HepG2 (cell line): ENCODE results near the gene TMEM183A. TPM values are rescaled to one million over a fixed set of nuclear protein-coding genes. Genes with fewer than 3 reads are reported as not detected.

Experiments
- ATAC-seq: fragments of 200-7000 bp; cut with Tn5 transposase; 3 replicates; pipeline ENCODE4 v1.9.1; 2020; ENCODE audit warnings: mild to moderate bottlenecking, moderate library complexity
- BruUV-seq: library from RNA; stranded (reverse); fragments of 400-500 nt; replicated peaks from 2 replicates; lab custom pipeline; 2021; lab: Mats Ljungman, UMichigan
- CTCF ChIA-PET: fragments of 300-600 bp; formaldehyde crosslinking; extraction: SDS; loops from one replicate; lab custom pipeline; 2021; ENCODE audit warnings: low total read pairs, inconsistent platforms, low intra/inter-chr PET ratio; lab: Yijun Ruan, JAX
- POLR2A ChIA-PET: fragments of 350-600 bp; sonication (Branson Sonifier 250); formaldehyde crosslinking; loops from one replicate; lab custom pipeline; 2020; ENCODE audit warnings: antibody characterized with exemption, inconsistent platforms; lab: Yijun Ruan, JAX
- DNase-seq: peaks from one replicate; pipeline ENCODE4 v3.0.0-alpha.2; 2015; ENCODE audit warnings: low spot score
- FAIRE-seq: peaks from 3 replicates; lab custom pipeline; 2011; peaks lifted over from hg19 to GRCh38; lab: Jason Lieb, UNC
- H2AFZ ChIP-seq: one replicate; pipeline ENCODE4 v1.6.1; 2011; ENCODE audit warnings: low read length, inconsistent platforms
- H3K27ac ChIP-seq: fragments of 300-600 bp; 3 replicates; pipeline ENCODE4 v1.8.0; 2011; ENCODE audit warnings: mixed run types, mild to moderate bottlenecking, mixed read lengths, low read length, inconsistent platforms; ENCODE audit not compliant: insufficient read depth; ENCODE audit errors: extremely low read length
- H3K27me3 ChIP-seq, 2 experiments: fragments of 200-600 bp in 1 of 2; 2 replicates in 1 of 2; 3 replicates in 1 of 2; pipeline versions ENCODE4 v1.6.0 to v1.8.0; 2011; ENCODE audit warnings: low read length in 2 of 2, mild to moderate bottlenecking in 2 of 2, moderate library complexity in 2 of 2, inconsistent platforms in 1 of 2; ENCODE audit not compliant: insufficient read depth in 2 of 2, control insufficient read depth in 1 of 2
- H3K36me3 ChIP-seq, 2 experiments: fragments of 200-600 bp in 1 of 2; replicated peaks in 1 of 2; 2 replicates in 1 of 2; 3 replicates in 1 of 2; pipeline versions ENCODE4 v1.5.1 to v1.8.0; 2011; ENCODE audit warnings: low read length in 2 of 2, inconsistent platforms in 1 of 2; ENCODE audit not compliant: insufficient read depth in 2 of 2, control insufficient read depth in 1 of 2
- H3K4me1 ChIP-seq: 2 replicates; pipeline ENCODE4 v1.5.1; 2012; ENCODE audit warnings: low read length, inconsistent platforms; ENCODE audit not compliant: insufficient read depth
- H3K4me2 ChIP-seq: 2 replicates; pipeline ENCODE4 v1.6.0; 2011; ENCODE audit warnings: low read depth, low read length, inconsistent platforms
- H3K4me3 ChIP-seq, 3 experiments: fragments of 200-600 bp in 1 of 3; sonication (generic), shearing (Covaris generic) in 1 of 3; replicated peaks in 1 of 3; 2 replicates each; pipeline ENCODE4 v1.5.1; 2011 to 2016; ENCODE audit warnings: low read length in 3 of 3, inconsistent platforms in 2 of 3, low read depth in 2 of 3, mild to moderate bottlenecking in 2 of 3, control low read depth in 1 of 3, mixed read lengths in 1 of 3; ENCODE audit not compliant: insufficient read depth in 1 of 3
- H3K79me2 ChIP-seq: one replicate; pipeline ENCODE4 v1.6.1; 2011; ENCODE audit warnings: low read length, inconsistent platforms; ENCODE audit not compliant: insufficient read depth
- H3K9ac ChIP-seq: 2 replicates; pipeline ENCODE4 v1.6.0; 2011; ENCODE audit warnings: mild to moderate bottlenecking, low read depth, low read length, inconsistent platforms; ENCODE audit not compliant: insufficient read depth
- H3K9me3 ChIP-seq: 2 replicates; pipeline ENCODE4 v1.5.1; 2012; ENCODE audit warnings: mild to moderate bottlenecking, low read length
- H4K20me1 ChIP-seq: 2 replicates; pipeline ENCODE4 v1.6.0; 2011; ENCODE audit warnings: inconsistent platforms, mild to moderate bottlenecking, low read length, moderate library complexity; ENCODE audit not compliant: insufficient read depth
- GZF1 ChIP-seq: sonication (generic); formaldehyde crosslinking; IDR thresholded peaks from 2 replicates; pipeline ENCODE4 v1.5.1; 2020; ENCODE audit warnings: mild to moderate bottlenecking, missing genetic modification reagents
- MTA1 ChIP-seq: sonication (generic); formaldehyde crosslinking; IDR thresholded peaks from 2 replicates; pipeline ENCODE4 v1.4.0; 2020; ENCODE audit warnings: missing genetic modification reagents, mild to moderate bottlenecking, borderline replicate concordance
- POGZ ChIP-seq: sonication (generic); formaldehyde crosslinking; IDR thresholded peaks from 2 replicates; pipeline ENCODE4 v1.4.0; 2020; ENCODE audit warnings: mild to moderate bottlenecking, missing genetic modification reagents
- RBAK ChIP-seq: sonication (generic); formaldehyde crosslinking; IDR thresholded peaks from 2 replicates; pipeline ENCODE4 v1.5.1; 2020; ENCODE audit warnings: mild to moderate bottlenecking, missing genetic modification reagents
- U2AF1 ChIP-seq: fragments of 200-400 bp; formaldehyde crosslinking; optimal IDR thresholded peaks from 2 replicates; pipeline ENCODE3; 2017; ENCODE audit warnings: mild to moderate bottlenecking, low read depth, low read length
- ZFP36L1 ChIP-seq: sonication (generic); formaldehyde crosslinking; IDR thresholded peaks from 2 replicates; pipeline ENCODE4 v1.8.0; 2022; ENCODE audit warnings: mild to moderate bottlenecking, missing genetic modification reagents, moderate library complexity
- ZNF616 ChIP-seq: sonication (generic); formaldehyde crosslinking; IDR thresholded peaks from 2 replicates; pipeline ENCODE4 v1.5.0; 2020; ENCODE audit warnings: low read depth, mild to moderate bottlenecking, missing genetic modification reagents
- ZSCAN20 ChIP-seq: sonication (generic); formaldehyde crosslinking; IDR thresholded peaks from 2 replicates; pipeline ENCODE4 v1.4.0; 2020; ENCODE audit warnings: missing genetic modification reagents, mild to moderate bottlenecking, borderline replicate concordance
- WGBS: methylation state at CpG from one replicate; pipeline ENCODE4 v1.1.6; 2017; ENCODE audit warnings: low lambda C conversion rate; 5-methylcytosine and 5-hydroxymethylcytosine counted together
- in situ Hi-C: cut with HindIII; loops from 2 replicates; pipeline ENCODE4 v1.10.0; 2017; ENCODE audit warnings: low pct_unique_long_range_greater_than_20kb; ENCODE audit not compliant: extremely low pct_ligation_motif_present
- intact Hi-C: fragments of 100-400 bp; cut with micrococcal nuclease; formaldehyde crosslinking; loops from one replicate; pipeline ENCODE4 v1.10.0; 2022; ENCODE audit not compliant: unreplicated experiment
- polyA plus RNA-seq, 8 experiments: library from polyadenylated mRNA; depleted of rRNA in 3 of 8; stranded (reverse) in 7 of 8; unstranded in 1 of 8; fragments of >200 nt; fragmentation: Illumina TruSeq in 4 of 8; extraction: Trizol in 4 of 8; gene quantifications; 2 replicates each; pipeline versions ENCODE4 v1.2.1 to v1.2.3, GENCODE V29; 2011 to 2016; ENCODE audit warnings: low read depth in 4 of 8, missing spikeins in 1 of 8, mixed read lengths in 1 of 8; ENCODE audit not compliant: insufficient read depth in 1 of 8
- total RNA-seq, 5 experiments: library from RNA; depleted of rRNA; stranded (reverse); fragments of >200 nt; fragmentation: Illumina TruSeq; extraction: Trizol; gene quantifications; 2 replicates each; pipeline ENCODE4 v1.2.3, GENCODE V29; 2016; ENCODE audit warnings: low read depth in 1 of 5
- TF ChIP-seq, protein P1 (sequence below): sonication (generic); formaldehyde crosslinking; conservative IDR thresholded peaks from 2 replicates; pipeline ENCODE4 v1.4.0; 2020; ENCODE audit warnings: missing genetic modification reagents
- TF ChIP-seq, protein P2 (sequence below): sonication (generic); formaldehyde crosslinking; IDR thresholded peaks from 2 replicates; pipeline ENCODE4 v1.4.0; 2020; ENCODE audit warnings: low read depth, mild to moderate bottlenecking, missing genetic modification reagents
- TF ChIP-seq, protein P3 (sequence below): IDR thresholded peaks from 2 replicates; pipeline ENCODE4 v1.6.1; 2016

The TMEM183A gene
- total and polyA plus RNA-seq, 2 of the 13 experiments (the other 11 are each of a cell fraction or from before 2014, with no cell fraction given): 59.7 to 82.0 TPM

DNA sequence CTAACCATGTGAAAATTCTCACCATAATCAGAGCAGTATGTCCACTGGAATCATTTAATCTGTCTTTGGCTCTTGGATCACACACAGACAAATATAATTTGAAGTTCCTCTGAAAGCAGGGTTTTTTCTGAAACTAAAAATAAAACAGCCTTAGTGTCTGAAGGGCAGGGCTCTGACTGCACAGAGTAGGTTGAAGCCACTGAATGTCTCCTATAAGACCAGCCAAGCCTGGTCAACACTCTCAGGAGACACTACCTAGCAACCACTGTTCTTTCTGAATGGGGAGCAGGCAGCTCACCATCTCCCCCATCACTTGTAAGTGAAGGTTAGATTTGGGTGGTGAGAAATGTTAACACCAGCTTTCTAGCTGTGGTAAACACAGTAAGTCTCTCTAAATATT is 16.1 kb upstream of the TMEM183A start:
- Histone ChIP-seq H4K20me1 (no peaks in the 10 kb centered on the region), H3K9ac (no peak overlapping the region), H3K4me2 (no peak overlapping the region), H3K4me3 (no peak overlapping the region), H3K36me3 (no peaks in the 10 kb centered on the region), H3K79me2 (no peaks in the 10 kb centered on the region), H3K4me1 (peaks cover 22% of the 10 kb centered on the region), H3K27ac (no peak overlapping the region), H3K9me3 (no peaks in the 10 kb centered on the region), H2AFZ (no peak overlapping the region), H3K27me3 (peaks cover 0 to 16% of the 10 kb centered on the region in 2 experiments; a peak in 4 of 5 replicates)
- ChIA-PET CTCF (no interaction called here), POLR2A (no interaction called here)
- in situ Hi-C loops (no loop called here), intact Hi-C loops (no loop called here)
- no peak for ATAC-seq
- no peak for TF ChIP-seq U2AF1
- no peak for DNase-seq
- BruUV-seq: no TSS peak
- no peak for FAIRE-seq

DNA sequence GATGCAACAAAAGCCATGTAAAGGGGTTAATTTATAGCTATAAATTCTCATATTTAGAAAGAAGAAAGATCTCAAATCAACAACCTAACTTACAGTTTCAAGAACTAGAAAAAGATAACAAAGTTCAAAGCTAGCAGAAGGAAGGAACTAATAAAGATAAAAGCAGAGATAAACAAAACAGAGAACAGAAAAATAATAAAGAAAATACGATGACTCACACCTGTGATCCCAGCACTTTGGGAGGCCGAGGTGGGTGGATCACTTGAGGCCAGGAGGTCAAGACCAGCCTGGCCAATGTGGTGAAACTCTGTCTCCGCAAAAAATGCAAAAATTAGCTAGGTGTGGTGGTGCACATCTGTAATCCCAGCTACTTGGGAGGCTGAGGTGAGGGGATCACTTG is 12.4 kb upstream of the TMEM183A start:
- H3K9me3 ChIP-seq: no peaks in the 10 kb centered on the region
- in situ Hi-C loops: no loop called here
- intact Hi-C loops: no loop called here
- H3K4me1 ChIP-seq: peaks cover 16% of the 10 kb centered on the region; the same call in 1 of the 2 replicates
- FAIRE-seq (no peak), ATAC-seq (no peak), DNase-seq (no peak)
- TF ChIP-seq MTA1 (CRISPR knock-in tag): no peak
- no peak for TF ChIP-seq ZNF616 (CRISPR knock-in tag)
- TF ChIP-seq RBAK (CRISPR knock-in tag): no peak
- no peak for TF ChIP-seq POGZ
- TF ChIP-seq GZF1 (CRISPR knock-in tag): no peak
- TF ChIP-seq, protein P1, sequence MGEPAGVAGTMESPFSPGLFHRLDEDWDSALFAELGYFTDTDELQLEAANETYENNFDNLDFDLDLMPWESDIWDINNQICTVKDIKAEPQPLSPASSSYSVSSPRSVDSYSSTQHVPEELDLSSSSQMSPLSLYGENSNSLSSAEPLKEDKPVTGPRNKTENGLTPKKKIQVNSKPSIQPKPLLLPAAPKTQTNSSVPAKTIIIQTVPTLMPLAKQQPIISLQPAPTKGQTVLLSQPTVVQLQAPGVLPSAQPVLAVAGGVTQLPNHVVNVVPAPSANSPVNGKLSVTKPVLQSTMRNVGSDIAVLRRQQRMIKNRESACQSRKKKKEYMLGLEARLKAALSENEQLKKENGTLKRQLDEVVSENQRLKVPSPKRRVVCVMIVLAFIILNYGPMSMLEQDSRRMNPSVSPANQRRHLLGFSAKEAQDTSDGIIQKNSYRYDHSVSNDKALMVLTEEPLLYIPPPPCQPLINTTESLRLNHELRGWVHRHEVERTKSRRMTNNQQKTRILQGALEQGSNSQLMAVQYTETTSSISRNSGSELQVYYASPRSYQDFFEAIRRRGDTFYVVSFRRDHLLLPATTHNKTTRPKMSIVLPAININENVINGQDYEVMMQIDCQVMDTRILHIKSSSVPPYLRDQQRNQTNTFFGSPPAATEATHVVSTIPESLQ: no peak
- TF ChIP-seq, protein P2, sequence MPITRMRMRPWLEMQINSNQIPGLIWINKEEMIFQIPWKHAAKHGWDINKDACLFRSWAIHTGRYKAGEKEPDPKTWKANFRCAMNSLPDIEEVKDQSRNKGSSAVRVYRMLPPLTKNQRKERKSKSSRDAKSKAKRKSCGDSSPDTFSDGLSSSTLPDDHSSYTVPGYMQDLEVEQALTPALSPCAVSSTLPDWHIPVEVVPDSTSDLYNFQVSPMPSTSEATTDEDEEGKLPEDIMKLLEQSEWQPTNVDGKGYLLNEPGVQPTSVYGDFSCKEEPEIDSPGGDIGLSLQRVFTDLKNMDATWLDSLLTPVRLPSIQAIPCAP (CRISPR knock-in tag): no peak
- no peak for TF ChIP-seq ZSCAN20 (CRISPR knock-in tag)
- no peak for TF ChIP-seq ZFP36L1 (CRISPR knock-in tag)
- TF ChIP-seq, protein P3, sequence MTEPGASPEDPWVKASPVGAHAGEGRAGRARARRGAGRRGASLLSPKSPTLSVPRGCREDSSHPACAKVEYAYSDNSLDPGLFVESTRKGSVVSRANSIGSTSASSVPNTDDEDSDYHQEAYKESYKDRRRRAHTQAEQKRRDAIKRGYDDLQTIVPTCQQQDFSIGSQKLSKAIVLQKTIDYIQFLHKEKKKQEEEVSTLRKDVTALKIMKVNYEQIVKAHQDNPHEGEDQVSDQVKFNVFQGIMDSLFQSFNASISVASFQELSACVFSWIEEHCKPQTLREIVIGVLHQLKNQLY (CRISPR knock-in tag): no peak
- no peak overlapping the region for H3K4me2 ChIP-seq
- H4K20me1 ChIP-seq: no peaks in the 10 kb centered on the region
- H3K27ac ChIP-seq: no peak overlapping the region
- no peaks in the 10 kb centered on the region for H3K36me3 ChIP-seq
- peaks cover 0 to 13% of the 10 kb centered on the region in 2 experiments; a peak in 3 of 5 replicates for H3K27me3 ChIP-seq
- no peak overlapping the region for H2AFZ ChIP-seq
- H3K9ac ChIP-seq: no peak overlapping the region
- POLR2A ChIA-PET: interaction anchor here (1.1 kb wide), 1 partner anchor 12 kb away, joined by 4 read pairs; the partner anchor contains the start of gene TMEM183A
- WGBS: 1% methylated on average over 3 of the region's 3 CpGs
- H3K79me2 ChIP-seq: no peaks in the 10 kb centered on the region
- CTCF ChIA-PET: no interaction called here
- no peak overlapping the region for H3K4me3 ChIP-seq
- no TSS peak for BruUV-seq
